Ramos (cell line): ENCODE results near the gene FCMR.
"Not testable (repeated sequence)": the region's sequence is repeated elsewhere in the genome, so short reads cannot be mapped to it uniquely, and the experiment has no call there.

Experiments
- in situ Hi-C: fragments of 300-500 bp; cut with MboI; formaldehyde crosslinking; loops from one replicate; pipeline ENCODE4 v1.14.3; 2022; ENCODE audit warnings: low sequenced_read_pairs; ENCODE audit not compliant: unreplicated experiment

FCMR gene

DNA sequence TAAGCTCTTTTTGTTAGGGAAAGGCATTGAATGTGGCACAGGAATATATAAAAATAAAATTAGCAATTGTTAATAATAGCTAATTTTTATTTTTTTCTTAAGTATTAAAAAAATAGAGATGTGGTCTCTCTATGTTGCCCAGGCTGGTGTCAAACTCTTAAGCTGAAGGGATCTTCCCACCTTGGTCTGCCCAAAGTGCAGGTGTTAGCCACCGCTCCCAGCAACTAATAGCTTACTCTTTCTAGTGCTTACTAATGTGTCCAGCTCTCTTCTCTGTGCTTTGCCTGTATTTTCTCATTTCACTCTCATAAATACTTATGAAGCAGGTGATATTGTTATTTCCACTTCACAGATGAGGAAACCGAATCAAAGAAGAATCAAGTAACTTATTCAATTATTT lies 37.9 kb downstream of the FCMR start:
- in situ Hi-C loops, result no loop called here

DNA sequence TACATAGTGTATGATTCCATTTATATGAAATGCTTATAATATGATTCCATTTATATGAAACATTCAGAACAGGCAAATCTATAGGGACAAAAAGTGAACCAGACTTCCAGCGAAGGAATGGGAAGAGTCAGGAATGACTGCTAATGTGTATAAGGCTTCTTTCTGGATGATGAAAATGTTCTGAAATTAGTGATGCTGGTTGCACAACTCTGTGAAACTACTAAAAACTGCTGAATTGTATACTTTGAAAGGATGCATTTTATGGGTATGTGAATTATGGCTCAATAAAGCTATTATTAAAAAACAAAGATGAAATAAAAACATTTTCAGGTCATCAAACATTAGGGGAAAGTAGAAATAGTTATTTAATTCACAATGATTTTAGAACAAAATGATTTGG lies 38.6 kb downstream of the FCMR start:
- in situ Hi-C loops, result no loop called here

DNA sequence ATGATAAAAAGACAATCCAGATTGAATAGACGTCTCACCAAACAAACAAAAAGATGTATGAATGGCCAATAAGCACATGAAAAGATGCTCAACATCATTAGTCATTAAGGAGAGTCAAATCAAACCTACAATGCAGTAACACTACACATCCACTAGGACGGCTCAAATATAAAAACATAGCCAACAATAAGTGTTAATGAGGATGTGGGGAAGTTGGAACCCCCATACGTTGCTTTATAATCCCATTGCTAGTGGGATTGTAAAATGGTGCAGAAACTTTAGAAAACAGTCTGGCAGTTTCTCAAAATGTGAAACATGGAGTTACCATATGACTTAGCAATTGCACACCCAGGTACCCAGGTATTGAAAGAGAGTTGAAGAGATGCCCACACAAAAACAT lies 39.2 kb downstream of the FCMR start:
- in situ Hi-C loops, result no loop called here

DNA sequence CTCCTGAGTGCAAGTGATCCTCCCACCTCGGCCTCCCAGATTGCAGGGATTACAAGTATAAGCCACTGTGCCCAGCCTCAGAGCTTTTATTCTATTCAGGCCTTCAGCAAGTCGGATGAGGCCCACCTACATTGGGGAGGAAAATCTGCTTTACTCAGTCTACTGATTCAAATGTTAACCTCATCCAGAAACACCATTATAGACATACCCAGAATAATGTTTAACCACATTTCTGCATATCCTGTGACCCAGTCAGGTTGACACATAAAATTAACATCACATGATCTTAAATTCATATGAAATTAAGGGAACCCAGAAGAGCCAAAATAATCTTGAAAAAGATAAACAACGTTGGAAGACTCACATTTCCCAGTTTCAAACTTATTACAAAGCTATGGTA lies 41.4 kb downstream of the FCMR start:
- in situ Hi-C loops, result no loop called here

DNA sequence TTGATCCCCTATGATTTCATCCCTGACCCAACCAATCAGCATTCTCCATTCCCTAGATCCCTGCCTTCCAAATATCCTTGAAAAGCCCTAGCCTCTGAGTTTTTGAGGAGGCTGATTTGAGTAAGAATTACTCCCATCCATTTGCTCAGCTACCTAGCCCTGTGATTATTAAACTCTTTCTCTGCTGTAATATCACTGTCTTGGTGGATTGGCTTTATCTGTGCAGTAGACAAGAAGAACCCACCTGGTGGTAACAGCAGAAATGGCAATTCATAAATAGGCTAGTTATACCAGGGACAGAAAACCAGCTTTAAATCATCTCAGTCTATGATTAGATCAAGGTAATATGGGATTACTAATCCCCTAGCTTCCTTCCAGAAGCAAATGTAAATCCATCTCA lies 43.3 kb downstream of the FCMR start:
- in situ Hi-C loops, result no loop called here

DNA sequence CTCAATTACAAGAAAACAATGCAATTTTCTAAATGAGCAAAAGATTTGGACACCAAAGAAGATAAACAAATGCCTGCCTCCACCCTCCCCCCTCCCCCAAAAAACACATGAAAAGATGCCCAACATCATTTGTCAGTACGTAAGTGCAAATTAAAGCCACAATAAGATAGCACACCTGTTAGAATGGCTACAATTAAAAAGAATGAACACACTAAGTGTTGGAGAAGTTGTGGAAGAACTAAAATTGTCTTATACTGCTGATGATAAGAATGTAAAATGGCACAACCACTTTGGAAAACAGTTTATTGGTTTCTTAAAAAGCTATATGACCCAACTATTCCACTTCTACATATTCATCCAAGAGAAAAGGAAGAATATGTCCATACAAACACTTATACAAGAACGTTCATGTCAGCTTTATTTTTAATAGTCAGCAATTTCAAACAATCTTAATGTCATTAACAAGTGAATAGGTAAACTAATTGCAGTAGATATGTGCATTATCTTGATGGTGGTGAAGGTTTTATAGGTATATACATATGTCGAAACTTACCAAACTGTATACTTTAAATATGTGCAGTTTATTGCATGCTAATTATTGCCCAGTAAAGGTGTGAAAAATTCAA lies 45.9 kb downstream of the FCMR start:
- in situ Hi-C loops, result no loop called here

DNA sequence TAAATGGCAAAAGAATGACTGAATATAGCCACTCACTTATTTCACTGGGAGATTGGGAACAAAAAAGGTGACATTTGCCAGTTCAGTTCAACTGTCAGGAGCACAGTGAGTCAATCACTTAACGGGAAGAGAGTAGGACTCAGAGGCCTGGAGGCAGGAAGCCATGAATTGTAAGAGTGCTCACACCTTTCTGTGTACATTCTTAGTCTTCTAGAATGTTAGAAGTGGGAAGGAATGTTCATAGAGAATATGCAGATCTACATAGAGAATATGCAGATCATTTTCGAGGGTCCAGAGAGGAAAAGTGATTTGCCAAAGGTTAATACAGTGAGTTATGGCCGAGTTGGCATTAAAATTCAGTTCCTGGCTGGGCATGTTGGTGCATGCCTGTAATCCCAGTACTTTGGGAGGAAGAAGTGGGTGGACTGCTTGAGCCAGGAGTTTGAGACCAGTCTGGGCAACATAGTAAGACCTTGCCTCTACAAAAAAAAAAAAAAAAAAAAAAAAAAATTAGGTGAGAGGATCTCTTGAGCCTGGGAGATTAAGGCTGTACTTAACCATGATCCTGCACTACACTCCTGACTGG lies 48.0 kb downstream of the FCMR start:
- in situ Hi-C loops, result no loop called here

DNA sequence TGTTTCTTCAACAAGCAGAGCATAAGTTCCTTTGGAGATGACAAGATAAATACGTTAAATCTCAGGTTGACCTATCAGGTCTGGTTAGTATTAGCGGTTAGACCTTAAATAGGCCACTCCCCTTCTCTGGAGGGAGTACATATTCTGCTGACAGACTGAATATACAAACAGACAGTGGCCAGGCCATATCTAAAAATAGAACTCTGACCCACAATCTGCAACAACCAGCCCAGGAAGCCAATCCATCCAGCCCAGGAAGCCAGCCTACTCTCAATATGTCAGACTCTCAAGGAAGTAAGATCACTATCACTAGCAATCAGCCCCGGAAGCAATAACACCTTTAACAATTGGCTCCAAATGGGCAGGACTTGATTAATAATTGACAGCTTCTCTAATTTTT lies 49.6 kb downstream of the FCMR start:
- in situ Hi-C loops, result no loop called here

DNA sequence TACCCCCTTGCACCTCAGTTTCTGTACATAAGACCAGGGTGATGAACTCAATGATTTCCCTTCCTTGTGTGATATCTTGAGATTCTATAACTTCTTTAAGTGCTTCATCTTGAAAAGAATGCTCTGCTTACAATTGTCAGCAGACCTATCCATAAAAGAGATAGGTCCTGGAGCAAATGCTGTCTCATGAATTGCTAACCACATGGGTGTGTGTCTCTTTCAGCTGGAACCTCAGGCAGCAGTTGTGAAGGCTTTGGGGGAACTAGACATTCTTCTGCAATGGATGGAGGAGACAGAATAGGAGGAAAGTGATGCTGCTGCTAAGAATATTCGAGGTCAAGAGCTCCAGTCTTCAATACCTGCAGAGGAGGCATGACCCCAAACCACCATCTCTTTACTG lies 53.5 kb downstream of the FCMR start:
- in situ Hi-C loops, result no loop called here

DNA sequence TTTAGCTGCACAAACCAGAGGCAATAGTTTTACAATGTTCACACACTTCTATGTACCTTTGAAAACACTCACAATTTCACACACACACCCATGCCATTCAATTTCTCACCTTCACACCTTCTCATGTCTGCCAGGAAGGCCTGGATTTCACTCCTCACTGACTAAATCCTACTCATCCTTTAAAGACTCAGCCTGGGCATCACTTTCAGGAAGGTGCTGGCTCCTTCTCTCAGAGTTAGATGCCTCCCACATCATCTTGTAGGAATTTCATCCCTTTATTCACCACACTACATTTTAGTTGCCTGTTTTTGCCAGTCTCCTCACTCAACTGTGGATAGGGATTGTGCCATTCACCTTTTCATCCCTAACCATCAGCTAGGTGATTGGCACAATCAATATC lies 54.0 kb downstream of the FCMR start:
- in situ Hi-C loops, result no loop called here

DNA sequence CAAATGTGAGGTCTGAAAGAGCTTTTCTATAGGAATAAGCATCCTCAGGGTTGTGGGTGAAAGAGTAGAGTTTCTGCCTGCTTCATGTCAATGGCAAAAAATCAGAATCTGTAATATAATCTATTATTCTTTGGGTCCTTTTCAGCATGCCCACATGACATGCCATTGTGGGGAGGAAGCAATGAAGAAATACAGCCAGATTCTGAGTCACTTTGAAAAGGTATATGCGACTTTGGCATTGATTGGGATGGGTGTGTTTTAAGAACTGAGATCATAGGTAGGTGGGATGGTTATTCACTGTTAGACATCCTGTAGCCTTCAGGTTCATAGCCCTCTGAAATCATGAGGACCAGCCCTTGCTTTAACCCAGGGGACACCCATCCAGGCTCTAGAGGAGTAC lies 54.5 kb downstream of the FCMR start:
- in situ Hi-C loops, result no loop called here

DNA sequence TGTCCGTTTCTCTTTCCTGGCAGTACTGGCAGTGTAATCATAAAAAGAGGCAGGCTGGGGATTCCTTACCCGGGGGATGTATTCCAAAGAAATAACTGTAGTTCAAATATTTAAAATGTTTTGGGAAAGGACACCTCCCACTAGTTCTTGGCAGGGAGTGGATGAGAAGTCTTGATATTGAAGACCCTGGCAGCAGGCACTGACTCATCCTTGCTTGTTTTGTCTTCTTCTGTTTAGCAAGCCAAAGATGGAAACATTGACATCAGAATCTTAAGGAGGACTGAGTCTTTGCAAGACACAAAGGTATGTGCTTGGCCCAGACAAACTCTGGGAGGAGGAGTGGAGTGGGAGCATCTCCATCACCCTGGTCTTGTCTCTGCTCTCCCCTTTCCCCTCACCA lies 55.7 kb downstream of the FCMR start:
- in situ Hi-C loops, result no loop called here

DNA sequence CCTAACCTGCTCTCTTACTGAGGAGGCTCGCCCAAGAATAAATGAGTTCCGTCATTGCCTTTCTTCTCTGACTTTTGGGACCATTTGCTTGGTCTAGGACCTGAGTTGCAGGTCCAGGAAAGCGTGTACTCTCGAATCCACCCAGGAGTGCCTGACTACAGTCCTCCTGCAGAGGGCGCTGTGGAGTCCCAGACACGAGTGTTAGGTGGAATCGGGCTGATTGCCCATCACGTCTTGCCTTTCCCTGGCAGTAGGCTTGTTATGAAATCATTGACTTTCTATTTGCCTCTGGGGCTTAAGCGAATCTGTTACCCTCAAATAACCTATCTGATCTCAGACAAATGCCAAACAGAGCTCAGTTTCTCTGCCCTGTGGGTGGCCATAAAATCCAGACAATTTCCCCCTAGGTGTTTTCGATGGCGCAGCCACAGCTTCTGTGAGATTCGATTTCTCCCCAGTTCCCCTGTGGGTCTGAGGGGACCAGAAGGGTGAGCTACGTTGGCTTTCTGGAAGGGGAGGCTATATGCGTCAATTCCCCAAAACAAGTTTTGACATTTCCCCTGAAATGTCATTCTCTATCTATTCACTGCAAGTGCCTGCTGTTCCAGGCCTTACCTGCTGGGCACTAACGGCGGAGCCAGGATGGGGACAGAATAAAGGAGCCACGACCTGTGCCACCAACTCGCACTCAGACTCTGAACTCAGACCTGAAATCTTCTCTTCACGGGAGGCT lies 56.6 kb downstream of the FCMR start, which contains the start of gene IL20:
IL20 (plus strand) TSS at position 685 of the 733 bp plus-strand sequence. CDS start 230 bp downstream, outside the sequence.
- in situ Hi-C loops, result no loop called here

DNA sequence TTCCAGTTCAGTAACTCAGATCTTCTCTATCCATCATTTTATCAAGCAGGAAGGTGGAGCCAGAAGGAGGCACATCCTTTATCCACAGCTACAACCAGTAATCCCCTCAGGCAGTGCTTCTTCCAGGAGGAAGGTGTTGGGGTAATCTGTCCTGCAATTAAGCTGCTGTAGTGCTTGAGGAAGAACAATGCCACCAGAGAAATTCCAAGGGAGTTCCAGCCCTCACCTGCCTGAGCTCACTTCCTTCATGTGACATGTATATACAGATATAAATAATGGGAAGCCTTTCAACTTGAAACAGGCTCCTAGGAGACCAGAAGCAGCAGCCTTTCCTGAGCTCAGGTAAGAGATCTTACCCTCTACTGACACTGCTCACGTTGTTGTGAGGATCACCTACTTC lies 58.5 kb downstream of the FCMR start:
- in situ Hi-C loops, result no loop called here

DNA sequence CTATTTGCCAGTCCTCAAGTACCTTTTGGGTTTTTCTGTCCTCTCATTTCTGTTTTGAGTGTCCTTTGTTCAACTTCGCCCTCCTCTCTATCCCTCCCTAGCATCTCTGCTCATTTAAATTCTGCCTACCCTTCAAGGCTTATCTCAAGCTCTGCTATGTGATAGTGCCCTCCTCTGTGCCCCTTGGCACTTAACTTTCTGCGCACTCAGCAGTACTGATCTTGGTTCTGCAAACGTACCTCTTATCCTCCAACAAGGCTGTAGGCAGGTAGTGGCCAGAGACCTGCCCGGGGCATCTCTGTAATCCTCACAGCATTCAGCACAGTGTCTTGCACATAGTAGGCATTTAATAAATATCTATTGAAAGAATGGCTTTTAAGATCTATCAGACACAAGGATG lies 61.6 kb downstream of the FCMR start:
- in situ Hi-C loops, result no loop called here

DNA sequence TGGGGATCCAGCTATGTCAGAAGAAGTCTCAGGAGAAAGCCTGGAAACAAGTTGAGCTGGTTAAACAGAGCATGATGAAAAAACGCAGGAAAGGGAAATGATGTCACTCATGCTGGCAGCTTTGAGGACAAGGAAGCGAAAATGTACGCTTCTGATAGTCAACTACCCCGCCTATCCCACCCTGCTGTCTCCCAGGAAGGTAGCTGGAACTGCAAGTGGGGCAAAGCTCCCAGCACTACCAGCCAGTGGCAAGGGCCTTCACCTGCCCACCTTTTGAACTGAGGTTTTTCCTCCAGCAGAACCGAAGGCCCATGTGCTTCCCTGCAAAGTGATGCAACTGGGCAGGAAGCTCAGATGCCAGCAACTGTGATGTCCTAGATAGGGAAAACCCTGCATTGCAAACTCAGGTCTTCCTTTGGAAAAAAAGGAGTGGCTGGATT lies 62.6 kb downstream of the FCMR start:
- in situ Hi-C loops, result no loop called here

DNA sequence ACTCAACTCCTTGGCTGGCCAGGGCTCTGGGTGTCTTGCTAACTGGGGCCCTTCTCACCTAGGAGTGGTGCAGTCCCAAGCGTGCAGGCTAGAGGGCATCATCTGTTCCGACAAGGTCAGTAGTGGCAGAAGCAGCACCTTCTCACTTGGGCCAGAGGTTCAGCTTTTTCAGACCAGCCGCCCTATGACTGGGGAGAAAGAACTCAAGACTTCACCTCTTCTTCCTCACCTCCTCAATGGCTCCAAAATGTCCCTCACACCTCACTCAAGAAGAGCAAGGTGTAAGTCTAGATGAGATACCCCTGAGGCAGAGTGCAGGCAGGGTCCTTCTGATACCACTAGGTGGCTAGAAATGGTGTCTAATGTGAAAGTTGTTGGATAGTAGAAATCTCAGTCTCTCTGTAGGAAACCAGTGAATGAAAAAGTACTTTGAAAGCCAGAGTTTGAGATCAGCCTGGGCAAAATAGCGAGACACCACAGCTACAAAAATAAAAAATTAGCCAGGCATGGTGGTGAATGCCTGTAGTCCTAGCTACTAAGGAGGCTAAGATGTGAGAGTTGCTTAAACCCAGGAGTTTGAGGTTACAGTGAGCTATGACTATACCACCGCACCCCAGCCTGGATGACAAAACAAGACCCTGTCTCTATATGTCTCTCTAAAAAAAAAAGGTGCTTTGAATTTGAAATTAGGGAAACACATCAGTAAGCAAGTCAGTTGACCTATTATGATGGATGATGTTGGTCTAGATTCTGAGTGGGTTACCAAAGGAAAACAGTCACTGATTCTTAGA lies 64.9 kb downstream of the FCMR start:
- in situ Hi-C loops, result no loop called here

DNA sequence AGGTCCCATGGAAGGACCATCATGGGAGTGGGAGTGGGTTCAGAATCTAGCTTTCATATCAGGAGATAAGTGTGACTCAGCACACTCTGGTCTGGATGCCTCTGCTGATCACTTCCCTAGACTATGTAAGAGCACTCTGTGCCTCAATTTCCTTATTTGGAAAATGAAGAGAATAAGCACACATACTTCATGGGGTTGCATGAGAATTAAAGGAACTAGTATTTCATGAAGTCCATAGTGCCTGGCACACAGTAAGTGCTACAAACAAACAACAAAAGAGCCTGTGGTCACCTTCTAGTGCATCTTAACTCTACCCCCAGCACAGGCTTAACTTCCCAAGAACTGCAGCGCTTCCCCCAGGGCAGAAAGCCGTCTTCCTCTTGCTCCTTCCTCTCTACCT lies 65.9 kb downstream of the FCMR start:
- in situ Hi-C loops, result no loop called here

DNA sequence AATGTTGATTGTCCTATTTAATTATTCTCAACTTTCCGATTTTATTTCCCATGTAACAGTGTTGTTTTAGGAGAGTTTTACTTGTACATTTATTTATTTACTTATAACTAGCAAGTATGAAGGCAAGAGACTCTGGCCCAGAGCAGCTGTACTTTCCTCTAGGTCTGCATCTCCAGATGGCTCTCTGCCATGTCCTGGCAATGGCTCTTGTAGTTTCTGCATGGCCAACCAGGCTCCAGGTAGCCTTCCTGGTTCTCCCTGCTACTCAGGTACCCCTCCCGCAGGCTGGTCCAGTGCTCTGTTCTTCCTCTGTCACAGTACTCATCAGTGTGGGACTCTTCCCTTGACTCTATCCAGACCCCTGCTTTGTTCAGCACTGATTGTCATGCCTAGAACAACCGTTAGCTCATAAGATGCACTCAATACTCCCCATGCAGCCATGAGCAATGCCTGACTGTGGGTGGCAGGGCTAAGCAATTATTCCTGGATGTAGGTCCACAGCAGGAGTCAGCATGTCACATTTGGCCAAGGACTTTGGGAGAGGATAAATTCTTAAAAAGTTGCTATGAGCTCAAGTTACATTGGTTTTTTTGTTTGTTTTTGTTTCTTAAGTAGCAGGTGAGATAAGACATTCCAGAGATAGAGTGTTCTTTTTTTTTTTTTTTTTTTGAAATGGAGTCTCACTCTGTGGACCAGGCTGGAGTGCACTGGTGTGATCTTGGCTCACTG lies 67.2 kb downstream of the FCMR start:
- in situ Hi-C loops, result no loop called here

DNA sequence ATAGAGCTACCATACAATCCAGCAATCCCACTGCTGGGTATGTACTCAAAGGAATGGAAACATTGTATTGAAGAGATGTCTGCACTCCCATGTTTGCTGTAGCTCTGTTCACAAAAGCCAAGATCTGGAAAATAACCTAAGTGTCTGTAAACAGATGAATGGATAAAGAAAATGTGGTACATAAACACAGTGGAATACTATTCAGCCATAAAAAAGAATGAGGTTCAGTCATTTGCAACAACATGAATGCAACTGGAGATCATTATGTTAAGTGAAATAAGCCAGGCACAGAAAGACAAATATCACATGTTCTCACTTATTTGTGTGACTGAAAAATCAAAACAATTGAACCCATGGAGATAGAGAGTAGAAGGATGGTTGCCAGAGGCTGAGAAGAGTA lies 68.0 kb downstream of the FCMR start:
- in situ Hi-C loops, result not testable (repeated sequence)
